GM18861 (cell line): ENCODE data around the gene CACNG5.

Experiments
- ATAC-seq: cut with Tn5 transposase; IDR thresholded peaks from one replicate; pipeline ENCODE4 v1.9.1; 2021; ENCODE audit not compliant: unreplicated experiment

The CACNG5 gene

GRCh38 chr17:66848496-66848895 lies 13.6 kb downstream of the CACNG5 start:
- no peak for ATAC-seq

- no peak for ATAC-seq
These were observed 14.2 kb downstream of the CACNG5 start for GRCh38 chr17:66849032-66849655.

DNA sequence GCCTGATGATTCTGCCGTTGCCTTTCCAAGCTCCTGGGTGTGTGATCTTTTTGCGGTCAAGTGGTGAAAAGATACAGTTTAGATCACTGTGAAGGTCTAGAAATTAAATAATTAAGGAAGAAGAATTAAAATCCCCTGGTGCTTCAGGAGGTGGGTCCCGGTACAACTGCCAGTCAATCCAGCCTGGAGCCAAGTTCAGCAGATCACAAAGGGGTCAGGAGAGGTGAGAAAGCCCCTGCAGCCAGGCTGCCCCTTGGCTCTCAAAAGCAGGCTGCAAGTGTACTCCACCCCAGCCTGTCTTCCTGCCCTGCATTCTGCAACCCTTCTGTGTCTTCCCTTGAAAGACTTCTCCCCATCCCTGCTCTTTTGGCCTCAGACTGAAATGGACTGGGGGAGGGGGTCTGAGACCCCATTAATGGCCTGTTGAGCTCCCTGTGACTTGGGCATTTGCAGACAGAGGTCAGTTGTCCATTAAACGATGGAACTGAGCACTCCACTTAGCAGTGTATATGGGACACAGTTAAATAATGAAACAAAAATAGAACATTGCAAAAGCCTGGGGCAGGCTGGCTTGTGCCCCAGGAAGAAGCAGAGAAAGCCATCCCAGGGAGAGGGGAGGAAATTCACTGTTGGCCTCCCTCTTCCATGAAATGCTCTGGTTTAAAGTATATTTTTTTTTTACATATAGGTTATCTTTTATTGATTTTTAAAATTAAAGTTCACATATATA lies 15.1 kb downstream of the CACNG5 start:
- no peak for ATAC-seq

- ATAC-seq, result no peak
These were observed 15.8 kb downstream of the CACNG5 start for GRCh38 chr17:66850692-66851091.

GRCh38 chr17:66855204-66855603 lies 20.3 kb downstream of the CACNG5 start:
- ATAC-seq, result no peak

GRCh38 chr17:66858226-66859083 lies 23.5 kb downstream of the CACNG5 start:
- no peak for ATAC-seq

DNA sequence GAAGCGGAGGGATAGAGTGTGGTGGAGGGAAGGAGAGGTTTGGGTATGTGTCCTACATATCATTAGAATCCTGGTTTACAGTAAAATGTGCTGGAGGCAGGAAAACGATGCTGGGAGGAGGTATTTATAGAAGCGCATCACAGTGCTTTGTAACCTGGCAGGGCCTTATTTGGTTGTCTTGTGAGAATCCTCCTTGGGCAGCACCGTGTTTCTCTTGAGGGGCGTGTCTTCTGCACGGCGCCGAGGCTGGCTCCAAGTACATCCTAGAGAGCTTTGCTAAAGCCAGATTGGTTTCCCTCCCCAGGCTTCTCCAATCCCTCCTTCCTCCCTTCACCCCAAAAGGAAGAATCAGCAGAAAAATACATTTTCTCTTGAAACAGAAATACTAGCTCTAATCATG lies 24.4 kb downstream of the CACNG5 start:
- no peak for ATAC-seq

- no peak for ATAC-seq
These were observed 25.3 kb downstream of the CACNG5 start for GRCh38 chr17:66860204-66860603.

- ATAC-seq, result no peak
These were observed 28.9 kb downstream of the CACNG5 start for GRCh38 chr17:66863820-66864219.

GRCh38 chr17:66865151-66865550 lies 30.2 kb downstream of the CACNG5 start:
- ATAC-seq, result no peak

- ATAC-seq, result no peak
These were observed 39.0 kb downstream of the CACNG5 start for GRCh38 chr17:66873962-66874361.

- no peak for ATAC-seq
These were observed 50.0 kb downstream of the CACNG5 start for GRCh38 chr17:66884931-66885330.

- no peak for ATAC-seq
These were observed 50.5 kb downstream of the CACNG5 start for GRCh38 chr17:66885417-66885816.

- ATAC-seq, result no peak
These were observed 54.7 kb downstream of the CACNG5 start for GRCh38 chr17:66889480-66890230.

DNA sequence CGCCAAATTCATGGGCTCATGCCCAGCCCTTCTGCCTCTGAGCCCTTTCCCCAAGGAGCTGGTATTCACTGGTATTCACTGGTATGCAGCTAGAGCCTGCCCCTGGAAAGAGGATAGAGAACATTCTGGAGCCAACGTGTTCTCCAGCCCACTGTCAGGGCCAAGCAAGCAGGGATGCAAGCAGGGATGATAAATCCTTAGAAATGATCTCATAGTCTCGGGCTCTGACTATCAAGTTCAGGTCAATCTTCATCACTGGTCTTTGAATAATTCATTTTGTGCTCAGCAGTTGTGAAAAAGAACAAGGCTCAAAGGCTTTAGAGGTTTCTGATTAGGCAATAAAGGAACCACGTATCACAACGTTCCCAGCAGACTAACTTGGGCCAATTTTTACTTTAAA lies 57.3 kb downstream of the CACNG5 start:
- no peak for ATAC-seq

GRCh38 chr17:66893382-66893781 lies 58.5 kb downstream of the CACNG5 start:
- ATAC-seq, result no peak

DNA sequence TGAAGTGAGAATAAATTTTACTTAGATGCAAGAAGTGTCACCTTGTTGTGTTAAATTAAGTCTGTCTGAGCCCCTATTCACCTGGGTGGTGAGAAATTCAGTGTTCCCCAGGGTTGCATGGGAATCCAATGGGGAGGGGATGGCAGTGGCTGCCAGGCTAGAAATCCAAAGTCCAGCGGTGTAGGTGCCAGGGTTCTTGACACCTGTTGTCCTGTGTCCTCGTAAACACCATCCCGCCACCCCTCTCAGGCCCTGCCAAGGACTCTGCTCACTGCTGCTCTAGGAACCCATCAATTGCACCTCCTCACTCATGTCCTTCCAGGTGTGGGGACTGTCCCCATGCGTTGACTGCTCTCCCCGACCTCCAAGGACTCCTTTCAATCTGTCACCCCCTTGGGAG lies 58.9 kb downstream of the CACNG5 start:
- no peak for ATAC-seq

- ATAC-seq, result no peak
These were observed 62.2 kb downstream of the CACNG5 start for GRCh38 chr17:66897141-66897540.

GRCh38 chr17:66898536-66898935 lies 63.6 kb downstream of the CACNG5 start:
- ATAC-seq, result no peak

DNA sequence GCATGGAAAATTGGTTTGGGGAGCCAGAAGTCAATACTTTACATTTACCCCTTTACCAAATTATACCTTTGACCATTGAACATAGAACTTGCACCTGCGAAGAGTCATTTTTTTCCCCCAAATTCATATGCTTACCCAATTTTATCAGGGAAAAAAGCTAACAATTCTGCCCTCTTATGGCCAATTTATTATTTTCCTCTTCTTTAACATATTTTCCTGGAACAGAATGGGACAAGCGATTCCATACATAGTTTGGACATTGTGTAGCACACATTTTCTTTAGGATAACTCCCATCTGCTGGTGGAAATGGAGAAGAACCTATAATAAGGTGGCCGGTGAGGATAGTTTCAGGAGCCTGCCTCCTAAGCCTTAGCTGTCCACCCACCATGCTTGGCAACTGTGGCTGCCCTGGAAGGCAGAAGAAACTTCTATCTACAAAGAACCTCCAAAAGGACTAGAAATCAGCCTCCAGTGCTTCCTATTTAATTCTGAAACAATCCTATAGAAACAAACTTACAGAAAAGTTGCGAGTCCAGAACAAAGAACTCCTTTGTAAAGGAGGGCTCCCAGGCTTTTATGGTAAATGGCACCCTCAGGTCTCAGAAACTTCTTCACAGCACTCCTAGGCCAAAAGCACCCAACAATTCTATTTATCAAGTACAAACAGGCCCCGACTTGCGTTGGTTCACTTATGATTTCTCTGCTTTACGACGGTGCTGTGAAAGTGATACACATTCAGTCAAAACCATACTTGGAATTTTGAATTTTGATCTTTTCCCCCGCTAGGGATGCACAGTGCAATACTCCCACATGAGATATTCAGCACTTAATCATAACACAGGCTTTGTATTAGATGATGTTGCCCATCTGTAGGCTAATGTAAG lies 65.5 kb downstream of the CACNG5 start:
- ATAC-seq, result no peak
